ENCODE results near the gene PDE6B. TPM values are rescaled to one million over a fixed set of nuclear protein-coding genes. Genes with fewer than 3 reads are reported as not detected.

PDE6B gene
- polyA plus RNA-seq, 1 experiment = 0.64 TPM

DNA sequence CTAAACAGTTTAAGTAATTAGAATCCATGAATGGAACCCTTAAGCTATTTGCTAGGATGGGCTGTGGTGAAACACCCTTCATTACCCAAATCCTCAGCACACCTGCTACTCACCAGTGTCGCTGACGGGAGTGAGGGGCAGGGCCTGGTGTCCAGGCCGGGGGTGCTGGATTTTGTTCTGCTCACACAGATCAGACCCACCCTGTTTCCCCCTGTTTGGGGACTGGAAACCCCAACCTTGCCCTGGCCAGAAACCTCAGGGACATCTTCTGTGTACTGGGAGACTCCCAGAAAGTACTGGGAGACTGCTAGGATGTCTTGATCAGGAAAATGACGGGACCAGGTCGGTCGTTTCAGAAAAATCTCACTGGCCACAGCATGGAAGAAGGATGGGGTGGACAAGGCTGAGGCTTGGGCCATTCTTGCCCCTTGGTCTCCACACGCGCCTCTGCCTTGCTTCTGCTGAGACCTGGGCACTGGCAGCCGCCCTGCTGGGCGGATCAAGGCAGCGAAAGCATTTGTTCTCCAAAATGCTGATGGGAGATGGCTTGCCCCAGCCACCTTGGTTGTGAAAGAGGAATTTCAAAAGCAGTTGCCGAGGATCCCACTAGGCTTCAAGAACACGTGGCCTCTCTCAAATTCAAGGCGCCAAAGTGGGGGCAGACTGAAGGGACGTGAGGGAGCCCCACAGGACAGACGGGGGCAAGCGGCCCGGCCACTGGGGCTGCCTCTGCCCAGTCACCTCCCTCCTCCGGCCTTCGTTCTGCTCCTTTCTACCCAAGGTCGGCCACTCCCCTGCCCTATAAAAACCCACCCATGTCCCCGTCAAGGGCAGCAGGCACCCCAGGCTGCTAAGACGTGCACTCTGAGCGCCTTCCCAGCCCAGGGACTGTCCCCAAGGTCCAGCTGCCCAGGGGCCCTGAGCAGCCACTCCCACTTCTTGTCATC lies 23.5 kb upstream of the PDE6B start:
- POLR2A ChIA-PET = no interaction called here
- CTCF ChIA-PET = no interaction called here
- Histone ChIP-seq H3K4me3 (ENCODE audit: low read depth, low read length) (no peak overlapping the region), H3K27ac (ENCODE audit: low read depth, low read length) (no peak overlapping the region), H3K9me3 (ENCODE audit: control insufficient read depth, insufficient read depth, low read length) (peaks cover 26% of the 10 kb centered on the region), H3K27me3 (ENCODE audit: control insufficient read depth, insufficient read depth, low read length) (no peaks in the 10 kb centered on the region)
- DNase-seq (ENCODE audit: low read depth, low spot score) = no peak
- TF ChIP-seq, protein P1, sequence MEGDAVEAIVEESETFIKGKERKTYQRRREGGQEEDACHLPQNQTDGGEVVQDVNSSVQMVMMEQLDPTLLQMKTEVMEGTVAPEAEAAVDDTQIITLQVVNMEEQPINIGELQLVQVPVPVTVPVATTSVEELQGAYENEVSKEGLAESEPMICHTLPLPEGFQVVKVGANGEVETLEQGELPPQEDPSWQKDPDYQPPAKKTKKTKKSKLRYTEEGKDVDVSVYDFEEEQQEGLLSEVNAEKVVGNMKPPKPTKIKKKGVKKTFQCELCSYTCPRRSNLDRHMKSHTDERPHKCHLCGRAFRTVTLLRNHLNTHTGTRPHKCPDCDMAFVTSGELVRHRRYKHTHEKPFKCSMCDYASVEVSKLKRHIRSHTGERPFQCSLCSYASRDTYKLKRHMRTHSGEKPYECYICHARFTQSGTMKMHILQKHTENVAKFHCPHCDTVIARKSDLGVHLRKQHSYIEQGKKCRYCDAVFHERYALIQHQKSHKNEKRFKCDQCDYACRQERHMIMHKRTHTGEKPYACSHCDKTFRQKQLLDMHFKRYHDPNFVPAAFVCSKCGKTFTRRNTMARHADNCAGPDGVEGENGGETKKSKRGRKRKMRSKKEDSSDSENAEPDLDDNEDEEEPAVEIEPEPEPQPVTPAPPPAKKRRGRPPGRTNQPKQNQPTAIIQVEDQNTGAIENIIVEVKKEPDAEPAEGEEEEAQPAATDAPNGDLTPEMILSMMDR (IDR thresholded peaks at IDR 0.05; ENCODE audit: low read depth, low read length) = no peak

DNA sequence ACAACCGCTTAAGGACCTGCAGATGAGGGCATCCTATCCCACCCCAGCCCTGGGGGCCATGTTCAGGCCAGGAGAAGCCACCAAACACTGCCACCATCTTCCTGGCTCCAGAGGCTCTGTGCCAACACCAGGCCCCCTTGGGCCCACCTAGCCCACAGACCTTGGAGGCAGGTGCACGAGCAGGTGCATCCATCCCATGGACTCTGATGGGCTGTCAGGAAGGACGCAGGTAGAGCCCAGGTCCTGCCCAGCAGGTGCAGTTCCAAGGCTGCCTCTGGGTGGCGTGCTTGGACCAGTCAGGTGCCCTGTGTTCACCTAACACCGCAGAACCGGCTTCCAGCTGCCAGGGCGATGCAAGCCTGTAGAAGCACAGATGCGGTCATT lies 22.8 kb upstream of the PDE6B start:
- no peaks in the 10 kb centered on the region for H3K27me3 ChIP-seq (ENCODE audit: control insufficient read depth, insufficient read depth, low read length)
- POLR2A ChIA-PET = no interaction called here
- no peak for DNase-seq (ENCODE audit: low read depth, low spot score)

DNA sequence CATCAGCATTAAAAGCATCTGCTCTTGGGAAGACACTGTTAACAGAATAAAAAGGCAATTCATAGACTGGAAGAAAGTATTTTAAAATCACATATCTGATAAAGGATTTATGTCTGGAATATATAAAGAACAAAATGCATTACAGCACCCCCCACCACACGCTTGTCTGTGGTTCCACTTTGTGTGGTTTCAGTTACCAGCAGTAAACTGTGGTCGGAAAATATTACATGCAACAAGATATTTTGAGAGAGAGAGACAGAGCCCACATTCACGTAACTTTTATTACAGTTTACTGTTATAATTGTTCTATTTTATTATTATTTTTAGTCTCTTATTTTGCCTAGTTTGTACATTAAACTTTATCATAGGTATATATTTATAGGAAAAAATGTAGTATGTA lies 21.2 kb upstream of the PDE6B start:
- H3K27me3 ChIP-seq (ENCODE audit: control insufficient read depth, insufficient read depth, low read length) = no peaks in the 10 kb centered on the region
- H3K4me3 ChIP-seq (ENCODE audit: low read depth, low read length) = no peak overlapping the region
- ChIA-PET POLR2A (no interaction called here), CTCF (interaction anchor here (0.7 kb wide), 1 partner anchor 18 kb away, joined by 3 read pairs; no protein-coding TSS in a partner anchor)
- no peak for DNase-seq (ENCODE audit: low read depth, low spot score)
- TF ChIP-seq, protein P1 (IDR thresholded peaks at IDR 0.05; ENCODE audit: low read depth, low read length) = no peak
- H3K27ac ChIP-seq (ENCODE audit: low read depth, low read length) = no peak overlapping the region
- H3K9me3 ChIP-seq (ENCODE audit: control insufficient read depth, insufficient read depth, low read length) = peaks cover 25% of the 10 kb centered on the region

More for the DNA sequence above, 22.8 kb upstream of the PDE6B start:
- TF ChIP-seq, protein P1 (IDR thresholded peaks at IDR 0.05; ENCODE audit: low read depth, low read length) = no peak
- CTCF ChIA-PET = no interaction called here
- H3K9me3 ChIP-seq (ENCODE audit: control insufficient read depth, insufficient read depth, low read length) = peaks cover 26% of the 10 kb centered on the region
- H3K4me3 ChIP-seq (ENCODE audit: low read depth, low read length) = no peak overlapping the region
- H3K27ac ChIP-seq (ENCODE audit: low read depth, low read length) = no peak overlapping the region

DNA sequence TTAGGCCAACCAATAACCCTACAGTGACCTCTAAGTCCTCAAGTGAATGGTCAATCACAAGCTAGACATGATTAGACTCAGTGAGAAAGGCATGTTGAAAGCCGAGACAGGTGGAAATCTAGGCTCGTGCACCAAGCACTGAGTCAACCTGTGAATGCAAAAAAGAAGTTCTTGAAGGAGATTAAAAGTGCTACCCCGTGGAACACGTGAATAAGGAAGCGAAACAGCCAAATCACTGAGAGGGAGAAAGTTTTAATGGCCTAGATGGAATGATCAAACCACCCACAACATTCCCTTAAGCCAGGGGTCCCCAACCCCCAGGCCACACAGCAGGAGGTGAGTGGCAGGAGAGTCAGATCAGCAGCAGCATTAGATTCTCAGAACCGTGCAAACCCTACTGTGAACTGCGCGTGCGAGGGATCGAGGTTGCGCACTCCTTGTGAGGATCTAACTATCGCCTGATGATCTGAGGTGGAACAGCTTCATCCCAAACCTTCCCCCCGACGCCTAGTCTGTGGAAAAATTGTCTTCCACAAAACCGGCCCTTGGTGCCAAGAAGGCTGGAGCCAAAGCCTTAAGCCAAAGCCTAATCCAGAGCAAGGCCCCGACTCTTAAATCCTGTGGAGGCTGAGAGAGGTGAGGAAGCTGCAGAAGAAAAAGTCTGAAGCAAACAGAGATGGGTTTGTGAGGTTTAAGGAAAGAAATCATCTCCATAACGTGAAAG lies 19.5 kb upstream of the PDE6B start:
- TF ChIP-seq, protein P1 (IDR thresholded peaks at IDR 0.05; ENCODE audit: low read depth, low read length) = no peak
- CTCF ChIA-PET = no interaction called here
- POLR2A ChIA-PET = no interaction called here
- no peak for DNase-seq (ENCODE audit: low read depth, low spot score)
- Histone ChIP-seq H3K4me3 (ENCODE audit: low read depth, low read length) (no peak overlapping the region), H3K27ac (ENCODE audit: low read depth, low read length) (no peak overlapping the region), H3K27me3 (ENCODE audit: control insufficient read depth, insufficient read depth, low read length) (no peaks in the 10 kb centered on the region), H3K9me3 (ENCODE audit: control insufficient read depth, insufficient read depth, low read length) (peaks cover 16% of the 10 kb centered on the region)

DNA sequence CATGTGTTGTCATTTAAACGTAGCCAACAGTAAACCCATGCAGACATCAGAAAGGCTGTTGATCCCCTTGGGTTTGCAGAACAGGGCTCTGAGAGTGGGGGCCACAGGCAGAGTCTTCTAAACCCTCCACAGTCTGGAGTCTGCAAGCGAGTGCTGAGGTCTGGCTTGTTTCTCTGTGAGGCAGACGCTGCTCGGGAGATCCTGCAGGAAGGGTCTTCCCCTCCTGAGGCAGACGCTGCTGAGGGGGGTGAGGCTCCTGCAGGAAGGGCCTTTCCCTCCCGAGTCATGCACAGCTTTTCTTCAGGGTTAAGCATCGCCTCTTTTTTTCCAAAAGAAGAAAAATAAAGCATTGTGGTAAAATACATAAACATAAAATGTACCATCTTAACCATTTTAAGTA lies 17.1 kb upstream of the PDE6B start:
- Histone ChIP-seq H3K27ac (ENCODE audit: low read depth, low read length) (no peak overlapping the region), H3K27me3 (ENCODE audit: control insufficient read depth, insufficient read depth, low read length) (no peaks in the 10 kb centered on the region), H3K4me3 (ENCODE audit: low read depth, low read length) (no peak overlapping the region), H3K9me3 (ENCODE audit: control insufficient read depth, insufficient read depth, low read length) (peaks cover 8% of the 10 kb centered on the region; the same call in 1 of the 2 replicates)
- ChIA-PET POLR2A (no interaction called here), CTCF (no interaction called here)
- DNase-seq (ENCODE audit: low read depth, low spot score) = no peak
- TF ChIP-seq, protein P1 (IDR thresholded peaks at IDR 0.05; ENCODE audit: low read depth, low read length) = no peak

All from AG04450 (cell line).